ENCODE results near the gene GTF3C5. TPM values are rescaled to one million over a fixed set of nuclear protein-coding genes. Genes with fewer than 3 reads are reported as not detected.
"Not testable (repeated sequence)": the region's sequence is repeated elsewhere in the genome, so short reads cannot be mapped to it uniquely, and the experiment has no call there.

The GTF3C5 gene
- total RNA-seq, 2 donors from 2014 or later = 63.1 to 97.2 TPM

- intact Hi-C loops (cut with DNase I) = no loop called here
- H3K4me3 ChIP-seq = no peak overlapping the region
- 94% methylated on average over 25 of the region's 25 CpGs for WGBS
Measured at GRCh38 chr9:133066181-133066983, 35.6 kb downstream of the GTF3C5 start.

DNA sequence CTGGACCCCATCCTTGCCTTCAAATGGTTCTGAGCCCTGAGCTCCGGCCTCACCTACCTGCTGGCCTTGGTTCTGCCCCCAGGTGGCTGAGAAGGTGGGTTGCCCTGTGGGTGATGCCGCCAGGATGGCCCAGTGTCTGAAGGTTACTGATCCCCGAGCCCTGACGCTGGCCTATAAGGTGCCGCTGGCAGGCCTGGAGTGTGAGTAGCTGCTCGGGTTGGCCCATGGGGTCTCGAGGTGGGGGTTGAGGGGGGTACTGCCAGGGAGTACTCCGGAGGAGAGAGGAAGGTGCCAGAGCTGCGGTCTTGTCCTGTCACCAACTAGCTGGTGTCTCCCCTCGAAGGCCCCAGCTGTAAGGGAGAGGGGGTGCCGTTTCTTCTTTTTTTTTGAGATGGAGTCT is 36.2 kb downstream of the GTF3C5 start:
- Histone ChIP-seq H3K4me3 (no peak overlapping the region), H3K4me1 (replicated peaks) (no peaks in the 10 kb centered on the region), H3K36me3 (no peaks in the 10 kb centered on the region), H3K27ac (no peak overlapping the region), H3K9me3 (no peaks in the 10 kb centered on the region), H3K27me3 (replicated peaks; ENCODE audit: insufficient read depth) (no peaks in the 10 kb centered on the region)
- DNase-seq (ENCODE audit: low spot score) = no peak
- WGBS = 94% methylated on average over 11 of the region's 11 CpGs
- intact Hi-C loops (cut with DNase I) = no loop called here
- TF ChIP-seq, protein P1, sequence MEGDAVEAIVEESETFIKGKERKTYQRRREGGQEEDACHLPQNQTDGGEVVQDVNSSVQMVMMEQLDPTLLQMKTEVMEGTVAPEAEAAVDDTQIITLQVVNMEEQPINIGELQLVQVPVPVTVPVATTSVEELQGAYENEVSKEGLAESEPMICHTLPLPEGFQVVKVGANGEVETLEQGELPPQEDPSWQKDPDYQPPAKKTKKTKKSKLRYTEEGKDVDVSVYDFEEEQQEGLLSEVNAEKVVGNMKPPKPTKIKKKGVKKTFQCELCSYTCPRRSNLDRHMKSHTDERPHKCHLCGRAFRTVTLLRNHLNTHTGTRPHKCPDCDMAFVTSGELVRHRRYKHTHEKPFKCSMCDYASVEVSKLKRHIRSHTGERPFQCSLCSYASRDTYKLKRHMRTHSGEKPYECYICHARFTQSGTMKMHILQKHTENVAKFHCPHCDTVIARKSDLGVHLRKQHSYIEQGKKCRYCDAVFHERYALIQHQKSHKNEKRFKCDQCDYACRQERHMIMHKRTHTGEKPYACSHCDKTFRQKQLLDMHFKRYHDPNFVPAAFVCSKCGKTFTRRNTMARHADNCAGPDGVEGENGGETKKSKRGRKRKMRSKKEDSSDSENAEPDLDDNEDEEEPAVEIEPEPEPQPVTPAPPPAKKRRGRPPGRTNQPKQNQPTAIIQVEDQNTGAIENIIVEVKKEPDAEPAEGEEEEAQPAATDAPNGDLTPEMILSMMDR (IDR thresholded peaks at IDR 0.05) = no peak
- no peak for TF ChIP-seq POLR2AphosphoS5 (IDR thresholded peaks at IDR 0.05)
- TF ChIP-seq POLR2A (IDR thresholded peaks at IDR 0.05) = no peak

More at GRCh38 chr9:133066181-133066983, 35.6 kb downstream of the GTF3C5 start:
- no peak for TF ChIP-seq POLR2A (IDR thresholded peaks at IDR 0.05)
- TF ChIP-seq POLR2AphosphoS5 (IDR thresholded peaks at IDR 0.05) = no peak
- Histone ChIP-seq H3K27ac (no peak overlapping the region), H3K36me3 (no peaks in the 10 kb centered on the region), H3K9me3 (no peaks in the 10 kb centered on the region), H3K4me1 (replicated peaks) (no peaks in the 10 kb centered on the region), H3K27me3 (replicated peaks; ENCODE audit: insufficient read depth) (no peaks in the 10 kb centered on the region)
- no peak for DNase-seq (ENCODE audit: low spot score)

- Histone ChIP-seq H3K27me3 (replicated peaks; ENCODE audit: insufficient read depth) (no peaks in the 10 kb centered on the region), H3K9me3 (no peaks in the 10 kb centered on the region), H3K36me3 (no peaks in the 10 kb centered on the region), H3K27ac (no peak overlapping the region), H3K4me3 (no peak overlapping the region), H3K4me1 (replicated peaks) (no peaks in the 10 kb centered on the region)
- WGBS = 52% methylated on average over 11 of the region's 11 CpGs
- TF ChIP-seq POLR2A (IDR thresholded peaks at IDR 0.05) (no peak), POLR2AphosphoS5 (IDR thresholded peaks at IDR 0.05) (no peak)
- TF ChIP-seq, protein P1 (IDR thresholded peaks at IDR 0.05) = no peak
- intact Hi-C loops (cut with DNase I) = no loop called here
- DNase-seq (ENCODE audit: low spot score) = no peak
Measured at GRCh38 chr9:133067813-133068212, 37.0 kb downstream of the GTF3C5 start.

DNA sequence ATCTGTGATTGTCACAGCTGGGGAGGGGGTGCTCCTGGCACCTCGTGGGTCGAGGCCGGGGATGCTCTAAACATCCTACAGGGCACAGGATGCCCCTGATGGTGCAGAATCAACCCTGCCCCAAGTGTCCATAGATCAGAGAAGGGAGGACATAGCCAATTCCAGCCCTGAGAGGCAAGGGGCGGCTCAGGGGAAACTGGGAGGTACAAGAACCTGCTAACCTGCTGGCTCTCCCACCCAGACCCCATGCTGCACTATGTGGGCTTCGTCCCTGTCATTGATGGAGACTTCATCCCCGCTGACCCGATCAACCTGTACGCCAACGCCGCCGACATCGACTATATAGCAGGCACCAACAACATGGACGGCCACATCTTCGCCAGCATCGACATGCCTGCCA is 37.6 kb downstream of the GTF3C5 start:
- H3K27ac ChIP-seq; intact Hi-C loops (cut with DNase I): not testable (repeated sequence)
- WGBS = 88% methylated on average over 1 of the region's 15 CpGs

DNA sequence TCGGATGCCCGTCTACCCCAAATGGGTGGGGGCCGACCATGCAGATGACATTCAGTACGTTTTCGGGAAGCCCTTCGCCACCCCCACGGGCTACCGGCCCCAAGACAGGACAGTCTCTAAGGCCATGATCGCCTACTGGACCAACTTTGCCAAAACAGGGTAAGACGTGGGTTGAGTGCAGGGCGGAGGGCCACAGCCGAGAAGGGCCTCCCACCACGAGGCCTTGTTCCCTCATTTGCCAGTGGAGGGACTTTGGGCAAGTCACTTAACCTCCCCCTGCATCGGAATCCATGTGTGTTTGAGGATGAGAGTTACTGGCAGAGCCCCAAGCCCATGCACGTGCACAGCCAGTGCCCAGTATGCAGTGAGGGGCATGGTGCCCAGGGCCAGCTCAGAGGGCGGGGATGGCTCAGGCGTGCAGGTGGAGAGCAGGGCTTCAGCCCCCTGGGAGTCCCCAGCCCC is 39.7 kb downstream of the GTF3C5 start:
- H3K4me3 ChIP-seq; H3K27me3 ChIP-seq (replicated peaks; ENCODE audit: insufficient read depth); H3K36me3 ChIP-seq; DNase-seq (ENCODE audit: low spot score); H3K9me3 ChIP-seq; H3K27ac ChIP-seq; H3K4me1 ChIP-seq (replicated peaks); intact Hi-C loops (cut with DNase I): not testable (repeated sequence)
- WGBS = 86% methylated on average over 17 of the region's 17 CpGs

More for the DNA sequence above, 37.6 kb downstream of the GTF3C5 start:
- H3K4me1 ChIP-seq (replicated peaks); H3K9me3 ChIP-seq; H3K36me3 ChIP-seq; DNase-seq (ENCODE audit: low spot score); H3K4me3 ChIP-seq; H3K27me3 ChIP-seq (replicated peaks; ENCODE audit: insufficient read depth): not testable (repeated sequence)

DNA sequence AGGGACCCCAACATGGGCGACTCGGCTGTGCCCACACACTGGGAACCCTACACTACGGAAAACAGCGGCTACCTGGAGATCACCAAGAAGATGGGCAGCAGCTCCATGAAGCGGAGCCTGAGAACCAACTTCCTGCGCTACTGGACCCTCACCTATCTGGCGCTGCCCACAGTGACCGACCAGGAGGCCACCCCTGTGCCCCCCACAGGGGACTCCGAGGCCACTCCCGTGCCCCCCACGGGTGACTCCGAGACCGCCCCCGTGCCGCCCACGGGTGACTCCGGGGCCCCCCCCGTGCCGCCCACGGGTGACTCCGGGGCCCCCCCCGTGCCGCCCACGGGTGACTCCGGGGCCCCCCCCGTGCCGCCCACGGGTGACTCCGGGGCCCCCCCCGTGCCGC is 40.2 kb downstream of the GTF3C5 start:
- H3K36me3 ChIP-seq; H3K27ac ChIP-seq; intact Hi-C loops (cut with DNase I); H3K27me3 ChIP-seq (replicated peaks; ENCODE audit: insufficient read depth); H3K9me3 ChIP-seq; H3K4me1 ChIP-seq (replicated peaks); DNase-seq (ENCODE audit: low spot score); H3K4me3 ChIP-seq: not testable (repeated sequence)
- 100% methylated on average over 4 of the region's 31 CpGs for WGBS

Data from prostate gland (tissue), 2 donors.